ENCODE measurements around the gene FAM53C.

DNA sequence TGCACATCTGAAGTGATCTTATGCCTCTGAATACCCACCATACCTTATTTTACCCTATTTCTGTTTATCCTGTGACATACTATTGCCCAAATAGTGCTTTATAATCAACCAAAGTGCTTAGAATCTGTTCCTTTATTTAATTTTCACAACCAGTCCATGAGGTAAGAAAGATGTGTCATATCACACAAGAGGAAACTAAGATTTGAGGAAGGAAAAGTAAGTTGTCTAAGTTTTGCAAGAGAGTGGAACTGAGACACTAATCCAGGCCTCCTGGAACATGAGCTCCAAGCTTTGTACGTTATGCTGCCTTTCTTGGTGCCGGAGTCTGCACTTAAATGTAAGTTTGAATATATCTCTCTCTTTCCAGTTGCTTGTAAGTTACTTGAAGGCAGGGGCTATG is 31.6 kb downstream of the FAM53C start:
- TF ChIP-seq EP300 (IDR thresholded peaks at IDR 0.05; ENCODE audit: borderline replicate concordance) (no peak), YY1 (IDR thresholded peaks at IDR 0.05; ENCODE audit: low read depth) (no peak), EGR1 (IDR thresholded peaks at IDR 0.05) (no peak), CEBPB (IDR thresholded peaks at IDR 0.05) (no peak), TAF1 (IDR thresholded peaks at IDR 0.05; ENCODE audit: low read depth) (no peak), CREB1 (IDR thresholded peaks at IDR 0.05; ENCODE audit: low read depth) (no peak), TCF12 (IDR thresholded peaks at IDR 0.05; ENCODE audit: low read depth) (no peak), REST (IDR thresholded peaks at IDR 0.05; ENCODE audit: low read depth) (no peak), RAD21 (IDR thresholded peaks at IDR 0.05; ENCODE audit: low read depth) (no peak), ZBTB7A (IDR thresholded peaks at IDR 0.05; ENCODE audit: low read depth) (no peak), TEAD4 (IDR thresholded peaks at IDR 0.05) (no peak), FOXM1 (IDR thresholded peaks at IDR 0.05; ENCODE audit: borderline replicate concordance, low read depth) (no peak)
- TF ChIP-seq, protein P1, sequence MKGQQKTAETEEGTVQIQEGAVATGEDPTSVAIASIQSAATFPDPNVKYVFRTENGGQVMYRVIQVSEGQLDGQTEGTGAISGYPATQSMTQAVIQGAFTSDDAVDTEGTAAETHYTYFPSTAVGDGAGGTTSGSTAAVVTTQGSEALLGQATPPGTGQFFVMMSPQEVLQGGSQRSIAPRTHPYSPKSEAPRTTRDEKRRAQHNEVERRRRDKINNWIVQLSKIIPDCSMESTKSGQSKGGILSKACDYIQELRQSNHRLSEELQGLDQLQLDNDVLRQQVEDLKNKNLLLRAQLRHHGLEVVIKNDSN (IDR thresholded peaks at IDR 0.05) = no peak
- TF ChIP-seq, protein P2, sequence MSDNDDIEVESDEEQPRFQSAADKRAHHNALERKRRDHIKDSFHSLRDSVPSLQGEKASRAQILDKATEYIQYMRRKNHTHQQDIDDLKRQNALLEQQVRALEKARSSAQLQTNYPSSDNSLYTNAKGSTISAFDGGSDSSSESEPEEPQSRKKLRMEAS (IDR thresholded peaks at IDR 0.05) = no peak
